ENCODE data around the gene ATP5F1A.

ATP5F1A gene

DNA sequence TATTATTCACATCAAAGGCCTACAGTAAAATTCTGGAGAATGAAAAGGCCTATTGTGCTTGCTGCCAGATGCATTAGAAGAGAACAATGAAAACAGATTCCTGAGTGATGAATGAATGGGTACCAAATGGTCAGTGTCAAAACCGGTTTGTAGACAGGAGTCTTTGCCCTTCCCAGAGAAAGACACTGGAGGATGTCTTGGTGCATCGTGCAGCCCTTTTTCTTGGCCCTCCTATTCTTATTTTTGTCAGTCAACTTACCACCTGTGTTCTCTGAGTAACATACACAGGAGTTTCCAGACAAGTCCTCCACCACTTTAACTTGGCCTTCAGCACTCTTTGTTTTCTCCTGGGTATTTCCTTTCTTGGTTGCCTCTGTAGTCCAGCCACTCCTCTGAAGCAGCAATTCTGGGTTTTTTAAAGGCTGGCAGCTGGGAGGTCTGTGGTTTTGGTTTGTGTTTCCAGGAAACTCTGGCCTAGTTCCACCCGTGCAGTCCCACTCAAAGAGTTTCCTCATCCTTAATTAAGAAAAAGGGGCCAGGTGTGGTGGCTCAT, 55.4 kb downstream of the ATP5F1A start:
- DNase-seq: no peak

DNA sequence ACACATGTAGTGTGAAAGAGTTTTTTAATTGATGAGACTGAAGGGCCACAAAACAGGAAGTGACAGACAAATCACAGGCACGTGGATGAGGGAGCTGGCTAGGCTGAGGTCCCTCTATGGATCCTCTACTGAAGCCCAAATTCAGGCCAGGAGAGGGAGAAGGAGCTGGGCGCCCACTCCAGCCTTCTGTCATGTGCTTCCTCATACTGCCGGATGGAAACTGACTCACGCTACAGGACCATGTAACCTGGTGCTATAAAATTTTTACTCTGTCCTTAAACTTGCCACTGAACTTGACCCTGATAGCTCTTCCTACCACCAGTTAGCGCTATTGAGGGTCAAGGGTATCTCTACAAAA, 57.4 kb downstream of the ATP5F1A start:
- DNase-seq: no peak

DNA sequence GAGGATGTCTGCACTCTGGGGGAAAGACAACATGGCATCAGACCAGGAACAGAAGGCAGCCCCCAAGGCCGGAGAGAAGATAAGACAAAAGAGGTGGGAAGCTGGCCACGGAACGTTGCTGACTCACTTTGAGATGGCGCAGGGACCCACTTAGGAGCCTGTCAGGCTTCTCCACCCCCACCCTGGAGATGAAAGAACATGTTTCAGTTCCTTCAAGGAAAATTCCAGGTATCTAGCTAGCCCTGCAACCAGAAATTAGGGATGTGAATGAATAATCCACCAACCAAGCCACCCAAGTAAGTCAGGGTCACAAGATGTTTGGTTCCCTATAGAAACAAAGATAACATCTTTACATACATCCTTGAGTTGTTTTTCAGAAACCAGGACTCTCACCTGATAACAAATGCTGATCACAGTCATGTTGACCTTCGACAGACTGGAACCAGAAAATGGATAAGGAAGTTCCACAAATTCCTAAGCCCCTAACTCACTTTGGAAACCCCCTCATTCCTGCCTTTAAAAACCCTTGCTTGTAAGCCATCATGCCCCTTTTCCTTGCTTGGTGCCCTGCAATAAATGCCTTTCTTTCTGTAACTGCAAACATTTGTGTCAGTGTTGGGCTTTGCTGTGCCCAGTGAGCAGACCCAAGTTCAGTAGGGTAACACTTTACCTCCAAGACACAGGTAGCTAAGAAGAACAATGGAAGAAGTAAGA, 57.9 kb downstream of the ATP5F1A start:
- no peak for DNase-seq

DNA sequence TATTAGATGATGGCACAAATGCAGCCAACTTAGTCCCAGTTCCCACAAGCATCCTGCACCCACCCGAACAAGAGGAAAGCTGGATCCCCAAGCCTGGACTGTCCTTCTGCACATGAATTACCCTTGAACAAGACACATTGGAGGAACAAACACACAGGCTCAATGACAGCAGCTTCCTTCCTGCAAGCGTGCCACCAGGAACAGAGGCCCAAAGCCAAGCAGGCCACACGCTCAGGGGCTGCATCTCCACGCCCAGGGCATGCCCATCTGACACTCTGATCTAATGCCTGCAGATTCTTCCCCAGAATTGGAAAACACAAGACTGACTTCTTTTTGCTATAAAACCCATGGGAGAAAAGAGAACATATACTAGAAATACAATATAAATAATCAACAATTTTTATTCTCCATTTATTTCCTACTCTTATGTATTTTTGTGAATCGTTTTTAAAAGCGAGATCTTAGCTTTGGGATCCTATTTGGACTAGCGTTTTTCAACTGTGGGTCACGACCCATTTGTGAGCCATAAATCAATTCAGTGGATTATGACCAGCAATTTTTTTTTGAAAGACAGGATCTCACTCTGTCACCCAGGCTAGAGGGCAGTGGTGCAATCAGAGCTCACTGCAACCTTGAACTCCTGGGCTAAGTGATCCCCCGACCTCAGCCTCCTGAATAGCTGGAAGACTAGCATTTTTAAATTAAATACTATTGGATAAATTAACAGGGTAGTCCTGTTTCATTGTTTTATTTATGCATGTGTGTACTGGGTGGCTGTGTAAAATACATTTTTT, 60.4 kb downstream of the ATP5F1A start:
- no peak for DNase-seq

DNA sequence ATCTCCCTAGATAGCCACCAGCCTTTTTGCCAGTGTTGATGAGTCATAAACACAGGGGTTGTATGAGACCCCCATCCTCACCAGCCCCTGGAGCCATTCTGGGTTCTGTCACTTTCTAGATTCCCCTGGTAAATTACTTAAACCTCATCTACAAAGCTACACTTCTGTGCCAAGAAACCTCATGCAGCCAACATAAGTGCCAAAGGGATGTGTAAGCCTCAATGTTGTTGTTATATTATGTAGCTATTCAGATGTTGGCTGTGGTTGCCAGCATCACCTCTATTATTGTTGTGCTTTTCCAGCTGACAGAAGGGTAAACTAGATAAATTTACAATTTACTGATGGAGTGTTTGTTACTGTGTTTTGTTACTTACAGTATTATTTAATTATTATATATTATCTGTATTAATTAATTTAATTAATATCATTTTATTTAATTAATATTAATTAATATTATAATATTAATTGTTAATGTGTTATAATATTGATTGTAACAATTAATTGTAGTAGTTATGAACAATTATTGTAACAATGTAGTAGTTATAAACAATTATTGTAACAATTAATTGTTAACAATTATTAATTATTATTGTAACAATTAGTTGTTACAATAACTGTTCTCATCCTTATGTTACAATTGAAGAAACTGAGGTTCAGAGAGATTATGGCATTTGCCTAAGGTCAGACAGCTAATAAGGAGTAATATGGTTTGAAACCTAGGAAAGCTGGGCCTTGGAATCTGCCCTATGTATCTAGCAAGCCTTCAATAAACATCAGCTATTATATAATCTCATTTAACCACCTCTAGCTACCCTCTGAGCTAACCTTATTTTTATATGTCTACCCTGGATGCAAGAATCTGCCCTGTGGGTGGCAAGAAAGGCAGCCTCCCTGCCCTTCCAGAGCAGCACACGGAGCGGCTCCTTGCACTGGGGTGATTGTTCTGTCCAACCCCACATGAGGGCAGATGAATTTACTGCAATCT, 62.1 kb downstream of the ATP5F1A start:
- no peak for DNase-seq

DNA sequence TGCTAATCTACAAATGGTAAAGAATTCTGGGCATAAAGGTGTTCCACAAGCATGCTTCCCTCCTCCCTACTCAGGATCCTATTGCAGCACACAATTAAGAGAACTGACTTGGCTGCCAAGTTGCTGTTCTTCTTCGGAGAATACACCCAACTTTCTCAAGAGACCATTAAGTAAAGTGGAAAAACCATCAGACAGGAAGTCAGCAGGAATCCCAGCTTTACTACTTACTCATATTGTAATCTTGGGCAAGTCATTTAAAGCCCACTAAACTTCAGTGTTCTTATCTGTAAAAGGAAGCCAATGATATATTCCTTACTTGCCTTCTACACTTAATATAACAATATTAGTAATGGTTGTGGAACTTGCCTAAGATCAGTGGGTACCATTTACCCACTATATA, 63.9 kb downstream of the ATP5F1A start:
- no peak for DNase-seq

DNA sequence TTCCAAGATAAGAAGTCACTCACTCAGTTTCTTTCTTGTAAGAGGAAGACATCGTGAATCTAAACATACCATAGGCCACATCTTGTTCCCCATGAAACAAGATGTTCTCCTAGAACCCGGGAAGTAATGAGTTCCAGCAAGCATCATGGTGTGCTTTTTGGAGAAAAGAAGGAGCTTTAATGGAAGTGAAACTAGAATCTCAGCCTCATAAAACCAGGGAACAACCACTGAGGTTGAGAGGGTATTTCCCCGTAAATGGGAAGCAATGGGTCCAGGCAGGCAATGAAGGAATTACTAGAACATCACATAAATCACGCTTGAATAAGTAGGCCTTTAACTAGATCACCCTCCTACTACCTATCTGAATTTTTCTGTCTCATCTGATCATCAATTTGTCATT, 66.4 kb downstream of the ATP5F1A start:
- no peak for DNase-seq

All from NCI-H524 (cell line).